Stimulated activated CD4-positive, alpha-beta T cell treated with anti-CD3 and anti-CD28 coated beads, Interleukin-4, amount 100 ng/mL, for 4 hours (primary cell): ENCODE measurements around the gene CBS.
"Not testable (repeated sequence)": the region's sequence is repeated elsewhere in the genome, so short reads cannot be mapped to it uniquely, and the experiment has no call there.

Experiments
- DNase-seq, 2 experiments: peaks; one replicate each; pipeline ENCODE4 v3.0.0-alpha.2; 2020

The CBS gene

GRCh38 chr21:43023175-43023574 is 52.5 kb downstream of the CBS start:
- no peak for DNase-seq

- no peak for DNase-seq
Measured at GRCh38 chr21:43021756-43022600, 53.7 kb downstream of the CBS start.

DNA sequence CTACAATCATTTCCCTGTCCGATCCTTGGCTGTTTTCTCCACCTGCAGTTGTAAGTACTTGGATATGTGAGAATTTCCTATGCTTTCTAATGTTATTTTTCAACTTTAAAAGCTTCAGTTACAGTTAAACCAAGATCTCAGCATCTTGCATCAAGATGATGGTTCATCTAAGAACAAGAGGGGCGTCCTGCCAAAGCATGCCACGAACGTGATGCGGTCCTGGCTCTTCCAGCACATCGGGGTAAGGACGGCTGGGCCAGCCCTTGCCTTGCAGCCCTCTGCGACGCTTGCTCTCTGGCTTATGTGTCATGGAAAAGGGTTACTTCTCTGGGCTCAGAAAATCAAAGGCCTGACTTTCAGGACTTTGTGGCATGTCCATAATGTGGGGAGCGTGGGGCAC is 54.4 kb downstream of the CBS start:
- DNase-seq = no peak

DNA sequence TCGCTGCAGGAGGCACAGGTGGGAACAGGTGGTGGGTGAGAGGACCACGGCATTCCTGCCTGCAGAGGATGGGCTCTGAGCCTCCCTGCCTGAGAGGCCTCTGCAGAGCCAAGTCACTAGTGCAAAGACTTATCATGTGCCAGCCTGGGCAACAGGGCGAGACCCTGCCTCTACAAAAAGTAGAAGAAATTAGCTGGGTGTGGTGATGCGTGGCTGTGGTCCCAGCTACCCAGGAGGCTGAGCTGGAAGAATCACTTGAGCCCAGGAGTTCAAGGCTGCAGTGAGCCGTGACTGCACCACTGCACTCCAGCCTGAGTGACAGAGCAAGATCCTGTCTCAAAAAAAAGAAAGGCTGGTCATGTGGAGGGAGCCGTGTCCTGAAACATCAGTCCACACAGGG is 54.9 kb downstream of the CBS start:
- DNase-seq = no peak

- no peak for DNase-seq
Measured at GRCh38 chr21:43020177-43020576, 55.5 kb downstream of the CBS start.

GRCh38 chr21:43018519-43018918 is 57.1 kb downstream of the CBS start:
- DNase-seq = no peak

DNA sequence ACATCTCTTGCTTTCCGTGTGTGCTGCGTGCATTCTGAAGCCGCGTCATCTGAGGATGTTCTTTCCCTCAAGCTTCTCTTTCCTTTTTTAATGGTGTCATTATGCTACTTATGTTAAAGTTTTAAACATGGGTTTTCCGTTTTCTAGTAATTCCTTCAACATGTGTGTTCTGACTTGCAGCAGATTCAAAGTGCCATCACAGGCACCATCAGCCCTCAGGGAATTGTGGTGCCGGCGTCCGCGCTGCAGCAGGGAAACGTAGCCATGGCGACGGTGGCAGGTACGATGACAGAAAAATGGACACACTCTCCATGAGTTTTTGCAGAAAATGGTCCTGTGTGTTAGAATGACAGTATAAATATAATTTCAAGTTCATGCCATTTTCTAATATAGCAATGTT is 58.9 kb downstream of the CBS start:
- no peak for DNase-seq

GRCh38 chr21:43015906-43016540 is 59.6 kb downstream of the CBS start:
- DNase-seq = no peak

DNA sequence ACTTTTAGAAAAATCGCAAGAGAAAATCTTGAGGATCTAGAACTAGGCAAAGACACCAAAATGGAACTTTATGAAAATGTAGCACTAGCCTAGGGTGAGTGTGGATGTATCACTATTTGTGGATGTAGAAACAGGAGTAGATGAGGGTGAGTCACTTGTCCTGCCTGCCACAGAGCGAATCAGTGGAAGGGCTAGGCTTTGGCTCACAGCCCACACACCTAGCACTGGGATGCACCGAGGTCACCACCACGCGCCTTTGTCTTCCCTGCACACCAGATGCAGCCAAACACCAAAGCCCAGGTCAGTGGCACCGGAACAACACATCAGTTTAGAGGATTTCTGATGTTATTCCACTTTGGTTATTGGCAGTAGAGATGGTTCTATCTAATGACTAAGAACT is 63.0 kb downstream of the CBS start:
- no peak for DNase-seq

- no peak for DNase-seq
Measured at GRCh38 chr21:43006874-43007208, 68.8 kb downstream of the CBS start.

DNA sequence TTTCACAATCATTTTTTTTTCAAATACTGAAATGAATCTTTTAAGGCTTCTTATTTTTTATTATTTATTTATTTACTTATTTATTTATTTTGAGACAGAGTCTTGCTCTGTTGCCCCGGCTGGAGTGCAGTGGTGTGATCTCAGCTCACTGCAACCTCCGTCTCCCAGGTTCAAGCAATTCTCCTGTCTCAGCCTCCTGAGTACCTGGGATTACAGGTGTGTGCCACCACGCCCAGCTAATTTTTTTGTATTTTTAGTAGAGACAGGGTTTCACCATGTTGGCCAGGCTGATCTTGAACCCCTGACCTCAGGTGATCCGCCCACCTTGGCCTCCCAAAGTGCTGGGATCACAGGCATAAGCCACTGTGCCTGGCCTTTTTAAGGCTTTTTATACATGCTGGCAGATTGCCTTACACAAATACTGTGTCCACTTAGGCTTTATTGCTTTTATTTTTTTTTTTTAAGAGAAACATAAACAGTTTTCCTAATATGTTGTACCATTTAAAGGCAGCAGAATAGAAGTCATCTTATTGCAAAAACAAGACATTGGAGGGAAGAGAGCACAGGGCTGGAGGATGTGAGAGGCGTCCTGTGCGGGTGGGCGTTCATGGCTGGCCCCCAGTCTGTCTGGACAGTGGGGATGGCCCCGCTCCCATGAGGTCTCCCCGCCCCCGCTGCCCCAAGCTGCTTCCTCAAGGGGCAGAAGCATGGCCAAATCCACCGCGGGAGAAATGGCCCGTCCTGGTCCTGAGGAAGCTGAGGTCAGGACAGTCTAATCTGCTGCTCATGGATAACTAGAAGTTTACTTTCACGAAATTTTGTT is 69.4 kb downstream of the CBS start:
- not testable (repeated sequence) for DNase-seq

DNA sequence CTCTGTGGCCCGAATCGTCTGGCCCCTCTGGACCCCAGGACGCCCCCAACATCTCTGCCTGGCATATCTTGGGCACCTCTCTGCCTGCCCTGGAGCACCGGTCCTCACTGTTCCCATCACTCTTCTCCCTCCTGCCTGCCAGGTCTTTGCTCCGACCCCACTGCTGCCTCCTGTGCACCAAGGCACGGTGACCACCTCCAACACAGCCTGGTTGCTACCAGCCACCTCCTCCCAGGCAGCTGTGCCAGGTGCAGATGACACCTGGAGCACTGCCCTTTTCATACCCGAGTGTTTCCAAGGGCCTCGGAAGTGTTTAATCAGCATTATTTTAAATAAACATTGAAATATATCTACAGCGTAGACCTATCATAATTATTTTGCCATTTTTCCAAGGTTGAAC is 70.0 kb downstream of the CBS start:
- no peak for DNase-seq

GRCh38 chr21:43004926-43005325 is 70.7 kb downstream of the CBS start:
- DNase-seq = no peak
